Peyer's patch (tissue), 4 donors: ENCODE results near the gene GJD2. TPM values are rescaled to one million over a fixed set of nuclear protein-coding genes. Genes with fewer than 3 reads are reported as not detected.

Experiments used
- DNase-seq, 3 donors: peaks; one replicate each; pipeline ENCODE4 v3.0.0-alpha.2; 2017 to 2019
- H3K27ac ChIP-seq, 4 donors: fragments of 200-600 bp; sonication (generic); one replicate each; pipeline ENCODE4 v1.5.1; 2016 to 2019
- H3K27me3 ChIP-seq, 2 donors: fragments of 200-600 bp; sonication (generic); one replicate each; pipeline ENCODE4 v1.5.1; 2019
- H3K36me3 ChIP-seq, 3 donors: fragments of 200-600 bp; sonication (generic); one replicate each; pipeline ENCODE4 v1.5.1; 2016 to 2019
- H3K4me1 ChIP-seq, 4 donors: fragments of 200-600 bp; sonication (generic); one replicate each; pipeline ENCODE4 v1.5.1; 2016 to 2019
- H3K4me3 ChIP-seq, 4 donors: fragments of 200-600 bp; sonication (generic); 1 replicate in 3 of 4; 2 replicates in 1 of 4; pipeline ENCODE4 v1.5.1; 2016 to 2019; ENCODE audit warnings: mild to moderate bottlenecking in 1 of 4
- H3K9me3 ChIP-seq, 4 donors: fragments of 200-600 bp; sonication (generic); one replicate each; pipeline ENCODE4 v1.5.1; 2016 to 2019; ENCODE audit warnings: mild to moderate bottlenecking in 1 of 4
- CTCF ChIP-seq, 6 experiments: fragments of 450-650 bp in 4 of 6; fragments of 200-600 bp in 2 of 6; sonication (generic) in 1 of 6; IDR thresholded peaks; one replicate each; pipeline ENCODE4 v1.5.1; 2017 to 2019; ENCODE audit warnings: antibody characterized with exemption in 6 of 6, mild to moderate bottlenecking in 3 of 6, moderate library complexity in 1 of 6
- POLR2A ChIP-seq, 2 donors: fragments of 450-650 bp; IDR thresholded peaks; one replicate each; pipeline ENCODE4 v1.5.1; 2017; ENCODE audit warnings: antibody characterized with exemption in 2 of 2, mild to moderate bottlenecking in 2 of 2, moderate library complexity in 2 of 2
- total RNA-seq, 4 donors: library from RNA; depleted of rRNA; stranded (reverse); fragments of >200 nt; gene quantifications; one replicate each; pipeline ENCODE4 v1.1.0, GENCODE V29; 2016

Gene GJD2
- not detected for total RNA-seq

GRCh38 chr15:34754674-34755418 lies at the start of gene GJD2:
Gene GJD2, minus strand, starts transcription at chr15:34754998. Its CDS starts 510 bp downstream, at chr15:34754488.
- DNase-seq: no peak
- TF ChIP-seq CTCF (IDR thresholded peaks at IDR 0.05) (no peak), POLR2A (IDR thresholded peaks at IDR 0.05) (no peak)
- H3K27ac ChIP-seq: no peak within 1 kb of the TSS
- H3K9me3 ChIP-seq: no peaks in the 10 kb centered on the region
- H3K36me3 ChIP-seq: no peaks in the 10 kb centered on the region
- H3K27me3 ChIP-seq: peaks cover 0 to 21% of the 10 kb centered on the region in 2 donors
- peak within 1 kb of the TSS in 2 of 4 donors; percentile 4 to 22 for H3K4me3 ChIP-seq
- H3K4me1 ChIP-seq: peaks cover 0 to 9% (median 0%) of the 10 kb centered on the region in 4 donors

GRCh38 chr15:34804113-34804512 lies 49.3 kb upstream of the GJD2 start:
- Histone ChIP-seq H3K4me1 (no peaks in the 10 kb centered on the region), H3K4me3 (no peak overlapping the region), H3K27ac (no peak overlapping the region), H3K9me3 (no peaks in the 10 kb centered on the region), H3K36me3 (no peaks in the 10 kb centered on the region), H3K27me3 (no peaks in the 10 kb centered on the region)
- DNase-seq: no peak
- TF ChIP-seq CTCF (IDR thresholded peaks at IDR 0.05) (no peak), POLR2A (IDR thresholded peaks at IDR 0.05) (no peak)

- no peak for DNase-seq
- Histone ChIP-seq H3K4me3 (no peak overlapping the region), H3K27me3 (no peaks in the 10 kb centered on the region), H3K36me3 (no peaks in the 10 kb centered on the region), H3K27ac (no peak overlapping the region), H3K9me3 (no peaks in the 10 kb centered on the region), H3K4me1 (no peaks in the 10 kb centered on the region)
- no peak for TF ChIP-seq CTCF (IDR thresholded peaks at IDR 0.05)
- TF ChIP-seq POLR2A (IDR thresholded peaks at IDR 0.05): no peak
Observed at GRCh38 chr15:34802803-34803750, 48.3 kb upstream of the GJD2 start.

- no peak for DNase-seq
- no peak overlapping the region for H3K4me3 ChIP-seq
- no peaks in the 10 kb centered on the region for H3K4me1 ChIP-seq
- TF ChIP-seq POLR2A (IDR thresholded peaks at IDR 0.05): no peak
- TF ChIP-seq CTCF (IDR thresholded peaks at IDR 0.05): no peak
- no peak overlapping the region for H3K27ac ChIP-seq
- H3K36me3 ChIP-seq: no peaks in the 10 kb centered on the region
- no peaks in the 10 kb centered on the region for H3K9me3 ChIP-seq
- H3K27me3 ChIP-seq: no peaks in the 10 kb centered on the region
Observed at GRCh38 chr15:34802371-34802770, 47.6 kb upstream of the GJD2 start.

GRCh38 chr15:34799149-34800101 lies 44.6 kb upstream of the GJD2 start:
- Histone ChIP-seq H3K36me3 (no peaks in the 10 kb centered on the region), H3K4me3 (no peak overlapping the region), H3K4me1 (no peaks in the 10 kb centered on the region), H3K27ac (no peak overlapping the region), H3K27me3 (peaks cover 0 to 4% of the 10 kb centered on the region in 2 donors), H3K9me3 (no peaks in the 10 kb centered on the region)
- no peak for DNase-seq
- TF ChIP-seq POLR2A (IDR thresholded peaks at IDR 0.05) (no peak), CTCF (IDR thresholded peaks at IDR 0.05) (no peak)
